SH-SY5Y (cell line): ENCODE results near the gene HEXA.

Source experiments
- GATA2 ChIP-seq: IDR thresholded peaks from 2 replicates; pipeline ENCODE4 v1.6.1; 2011; ENCODE audit warnings: mild to moderate bottlenecking, low read depth, low read length
- GATA3 ChIP-seq: IDR thresholded peaks from 2 replicates; pipeline ENCODE4 v1.6.1; 2011; ENCODE audit warnings: low read depth, mild to moderate bottlenecking, low read length, moderate library complexity

DNA sequence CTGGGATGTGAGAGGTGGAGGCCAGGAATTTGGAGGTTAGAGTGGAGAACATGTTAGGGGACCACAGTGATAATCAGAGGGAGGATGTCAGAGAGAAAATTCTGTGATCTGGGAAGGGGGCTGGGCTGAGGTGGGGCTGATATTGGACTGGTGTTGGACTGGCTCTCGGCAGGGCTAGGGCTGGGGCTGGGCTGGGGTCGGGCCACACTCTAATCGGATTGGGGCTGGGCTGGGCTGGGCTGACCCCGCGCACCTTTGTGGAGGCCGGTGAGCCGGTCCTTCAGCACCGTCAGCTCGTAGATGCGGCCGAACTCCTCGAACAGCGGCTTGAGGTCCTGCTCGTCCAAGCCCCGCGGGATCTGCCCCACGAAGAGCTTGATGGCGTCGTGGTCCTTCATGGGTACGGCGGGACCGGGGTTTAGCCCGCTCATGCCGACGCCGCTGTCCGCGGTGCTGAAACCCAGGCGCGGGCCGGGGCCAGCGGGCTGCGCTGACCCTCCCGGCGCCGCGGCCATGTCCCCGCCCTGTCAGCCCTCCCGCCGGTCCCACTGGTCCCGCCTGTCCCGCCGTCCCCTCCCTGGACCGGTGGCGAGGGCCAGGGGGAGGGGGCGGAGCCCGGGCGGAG lies 56.3 kb downstream of the HEXA start:
- TF ChIP-seq GATA3 (no peak), GATA2 (no peak)
